ENCODE measurements around the gene NRIP1.

- TF ChIP-seq CTCF (IDR thresholded peaks at IDR 0.05) (no peak), SIN3A (IDR thresholded peaks at IDR 0.05; ENCODE audit: borderline replicate concordance, insufficient read depth, low read depth, low read length) (no peak)
Measured at GRCh38 chr21:15076730-15077129, 11.9 kb upstream of the NRIP1 start.
